Fibroblast of lung (primary cell): ENCODE results near the gene SAP25. TPM values are rescaled to one million over a fixed set of nuclear protein-coding genes. Genes with fewer than 3 reads are reported as not detected.

Experiments
- DNase-seq, 2 donors: peaks; one replicate each; pipeline versions ENCODE4 v3.0.0 to v3.0.0-alpha.2; 2010; ENCODE audit warnings: low read depth in 2 of 2
- H2AFZ ChIP-seq: 2 replicates; pipeline ENCODE4 v1.5.1; 2012; ENCODE audit warnings: low read length, control low read depth, inconsistent platforms
- H3K27ac ChIP-seq: 2 replicates; pipeline ENCODE4 v1.5.1; 2011; ENCODE audit warnings: low read length, control low read depth; ENCODE audit not compliant: insufficient read depth
- H3K27me3 ChIP-seq: 2 replicates; pipeline ENCODE4 v1.5.1; 2011; ENCODE audit warnings: mild to moderate bottlenecking, low read length; ENCODE audit not compliant: control insufficient read depth, insufficient read depth
- H3K36me3 ChIP-seq: 2 replicates; pipeline ENCODE4 v1.5.1; 2011; ENCODE audit warnings: low read length; ENCODE audit not compliant: control insufficient read depth, insufficient read depth
- H3K4me1 ChIP-seq: 2 replicates; pipeline ENCODE4 v1.5.1; 2011; ENCODE audit warnings: low read length; ENCODE audit not compliant: control insufficient read depth, insufficient read depth; ENCODE audit errors: extremely low read depth
- H3K4me2 ChIP-seq: 2 replicates; pipeline ENCODE4 v1.5.1; 2011; ENCODE audit warnings: low read length, control low read depth; ENCODE audit not compliant: insufficient read depth; ENCODE audit errors: extremely low read depth
- H3K4me3 ChIP-seq, 4 experiments: fragments of 200-600 bp in 1 of 4; sonication (generic) in 1 of 4; replicated peaks in 1 of 4; 2 replicates each; pipeline ENCODE4 v1.5.1; 2011 to 2016; ENCODE audit warnings: low read length in 4 of 4, low read depth in 3 of 4, mild to moderate bottlenecking in 3 of 4, control low read depth in 2 of 4, inconsistent platforms in 1 of 4, mixed read lengths in 1 of 4; ENCODE audit not compliant: insufficient read depth in 1 of 4; ENCODE audit errors: control extremely low read depth in 1 of 4
- H3K79me2 ChIP-seq: 2 replicates; pipeline ENCODE4 v1.5.1; 2012; ENCODE audit warnings: mild to moderate bottlenecking, low read length, inconsistent platforms; ENCODE audit not compliant: control insufficient read depth, insufficient read depth
- H3K9ac ChIP-seq: 2 replicates; pipeline ENCODE4 v1.5.1; 2011; ENCODE audit warnings: mild to moderate bottlenecking, low read length, control low read depth; ENCODE audit not compliant: insufficient read depth
- H3K9me3 ChIP-seq: 2 replicates; pipeline ENCODE4 v1.5.1; 2012; ENCODE audit warnings: low read depth, low read length; ENCODE audit not compliant: control insufficient read depth, insufficient read depth
- H4K20me1 ChIP-seq: 2 replicates; pipeline ENCODE4 v1.5.1; 2011; ENCODE audit warnings: low read length; ENCODE audit not compliant: control insufficient read depth, insufficient read depth; ENCODE audit errors: extremely low read depth
- EZH2 ChIP-seq: IDR thresholded peaks from 2 replicates; pipeline ENCODE4 v1.5.1; 2012; ENCODE audit warnings: low read length, control low read depth, mild to moderate bottlenecking; ENCODE audit errors: missing control alignments
- polyA minus RNA-seq: library from RNA; depleted of rRNA, polyadenylated mRNA; stranded (reverse); fragments of >200 nt; gene quantifications from 2 replicates; pipeline ENCODE4 v1.2.3, GENCODE V29; 2011; ENCODE audit warnings: low replicate concordance
- polyA plus RNA-seq, 2 donors: library from polyadenylated mRNA; depleted of rRNA in 1 of 2; stranded (reverse) in 1 of 2; unstranded in 1 of 2; fragments of >200 nt; gene quantifications; 2 replicates each; pipeline ENCODE4 v1.2.1, GENCODE V29; 2011 to 2012; ENCODE audit warnings: missing spikeins in 1 of 2
- total RNA-seq: library from RNA; depleted of rRNA; stranded (reverse); fragments of >200 nt; gene quantifications from 2 replicates; pipeline ENCODE4 v1.2.1, GENCODE V29; 2014
- TF ChIP-seq, protein P1 (sequence below), 2 donors: IDR thresholded peaks in 1 of 2; conservative IDR thresholded peaks in 1 of 2; 1 replicate in 1 of 2; 2 replicates in 1 of 2; pipeline ENCODE4 v1.5.1; 2011 to 2012; ENCODE audit warnings: low read length in 2 of 2, control low read depth in 1 of 2, inconsistent platforms in 1 of 2, low read depth in 1 of 2, mild to moderate bottlenecking in 1 of 2

The SAP25 gene
- total RNA-seq (not detected in 2 replicates), polyA plus RNA-seq (0.22 TPM in 1 of 2 replicates, not detected in the other), polyA minus RNA-seq (not detected in 2 replicates)
- 0.21 TPM in 1 of 2 replicates, not detected in the other for polyA plus RNA-seq (2012)

DNA sequence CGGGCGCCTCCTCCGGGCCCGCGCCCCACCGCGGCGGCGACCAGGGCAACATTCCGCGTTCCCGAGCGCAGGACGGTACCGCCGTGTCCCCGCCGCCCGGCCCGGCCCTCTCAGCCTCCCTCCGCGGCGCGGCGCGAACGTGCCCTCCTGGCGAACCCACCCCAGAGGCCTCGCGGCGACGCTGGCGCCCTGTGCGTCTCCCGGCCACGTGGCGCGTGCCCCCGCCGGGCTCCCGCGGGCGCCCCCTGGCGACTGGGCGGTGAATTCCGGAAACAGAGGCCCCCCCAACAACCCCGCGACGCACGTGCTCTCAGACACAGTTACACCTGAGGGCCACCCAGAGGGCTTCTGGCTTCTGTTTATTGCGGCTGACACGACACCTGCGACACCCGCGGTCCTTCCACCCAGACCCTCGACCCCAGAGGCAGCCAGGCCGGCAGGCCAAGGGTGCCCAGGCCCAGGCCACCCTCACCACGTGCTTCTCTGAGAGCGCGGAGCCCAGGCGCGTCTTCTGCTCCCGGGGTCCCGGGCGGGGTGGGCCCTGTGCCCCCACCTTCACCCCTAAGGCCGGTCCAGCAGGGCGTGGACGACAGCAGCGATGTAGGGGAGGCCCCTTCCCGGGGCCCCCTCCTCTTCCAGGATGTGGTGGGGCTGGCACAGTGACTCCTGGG lies at the start of gene SAP25:
TSS of gene SAP25 (minus strand) at position 210 of the 671 bp plus-strand sequence. CDS start at position 52, 158 bp downstream.
- TF ChIP-seq, protein P1, sequence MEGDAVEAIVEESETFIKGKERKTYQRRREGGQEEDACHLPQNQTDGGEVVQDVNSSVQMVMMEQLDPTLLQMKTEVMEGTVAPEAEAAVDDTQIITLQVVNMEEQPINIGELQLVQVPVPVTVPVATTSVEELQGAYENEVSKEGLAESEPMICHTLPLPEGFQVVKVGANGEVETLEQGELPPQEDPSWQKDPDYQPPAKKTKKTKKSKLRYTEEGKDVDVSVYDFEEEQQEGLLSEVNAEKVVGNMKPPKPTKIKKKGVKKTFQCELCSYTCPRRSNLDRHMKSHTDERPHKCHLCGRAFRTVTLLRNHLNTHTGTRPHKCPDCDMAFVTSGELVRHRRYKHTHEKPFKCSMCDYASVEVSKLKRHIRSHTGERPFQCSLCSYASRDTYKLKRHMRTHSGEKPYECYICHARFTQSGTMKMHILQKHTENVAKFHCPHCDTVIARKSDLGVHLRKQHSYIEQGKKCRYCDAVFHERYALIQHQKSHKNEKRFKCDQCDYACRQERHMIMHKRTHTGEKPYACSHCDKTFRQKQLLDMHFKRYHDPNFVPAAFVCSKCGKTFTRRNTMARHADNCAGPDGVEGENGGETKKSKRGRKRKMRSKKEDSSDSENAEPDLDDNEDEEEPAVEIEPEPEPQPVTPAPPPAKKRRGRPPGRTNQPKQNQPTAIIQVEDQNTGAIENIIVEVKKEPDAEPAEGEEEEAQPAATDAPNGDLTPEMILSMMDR (conservative IDR thresholded peaks at IDR 0.05 in 1 of 2, IDR thresholded peaks at IDR 0.05 in 1 of 2; ENCODE audit: low read depth in 1 of 2, low read length in 2 of 2): no peak
- TF ChIP-seq EZH2: no peak

DNA sequence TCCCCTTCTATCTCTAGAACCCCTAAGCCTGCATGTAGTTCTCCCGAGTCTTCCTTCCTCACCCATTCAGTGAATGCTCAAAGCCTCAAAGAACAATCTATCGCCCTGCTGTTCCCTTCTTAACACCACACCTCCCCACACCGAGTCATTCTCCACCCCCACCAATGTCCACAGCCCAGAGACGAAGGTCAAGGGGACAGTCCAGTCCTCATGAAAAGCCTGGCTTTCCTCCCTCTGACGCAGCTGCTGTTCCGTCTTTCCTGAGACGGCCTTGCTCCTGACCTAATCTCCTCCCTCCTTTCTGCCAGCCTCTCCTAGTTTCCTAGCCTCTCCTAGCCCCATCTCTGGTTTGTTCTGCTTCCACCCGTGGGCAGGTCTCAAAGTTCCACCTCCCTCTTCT lies 47.9 kb upstream of the SAP25 start:
- no peak for DNase-seq
- no peaks in the 10 kb centered on the region for H3K36me3 ChIP-seq
- H2AFZ ChIP-seq: no peak overlapping the region
- no peaks in the 10 kb centered on the region for H3K27me3 ChIP-seq
- no peaks in the 10 kb centered on the region for H3K79me2 ChIP-seq
- H3K4me1 ChIP-seq: no peaks in the 10 kb centered on the region
- no peak overlapping the region for H3K4me2 ChIP-seq
- H3K9me3 ChIP-seq: no peaks in the 10 kb centered on the region
- H3K4me3 ChIP-seq: no peak overlapping the region
- TF ChIP-seq EZH2: no peak
- H3K27ac ChIP-seq: no peak overlapping the region
- no peaks in the 10 kb centered on the region for H4K20me1 ChIP-seq
- H3K9ac ChIP-seq: no peak overlapping the region

More for the DNA sequence above, at the start of gene SAP25:
- no peaks in the 10 kb centered on the region for H4K20me1 ChIP-seq
- H3K4me3 ChIP-seq: no peak within 1 kb of the TSS
- no peak within 1 kb of the TSS for H2AFZ ChIP-seq
- DNase-seq: no peak
- no peaks in the 10 kb centered on the region for H3K9me3 ChIP-seq
- no peaks in the 10 kb centered on the region for H3K27me3 ChIP-seq
- H3K9ac ChIP-seq: no peak within 1 kb of the TSS
- H3K79me2 ChIP-seq: no peaks in the 10 kb centered on the region
- H3K4me2 ChIP-seq: no peak within 1 kb of the TSS
- H3K36me3 ChIP-seq: peaks cover 31% of the 10 kb centered on the region
- H3K4me1 ChIP-seq: no peaks in the 10 kb centered on the region
- no peak within 1 kb of the TSS for H3K27ac ChIP-seq

DNA sequence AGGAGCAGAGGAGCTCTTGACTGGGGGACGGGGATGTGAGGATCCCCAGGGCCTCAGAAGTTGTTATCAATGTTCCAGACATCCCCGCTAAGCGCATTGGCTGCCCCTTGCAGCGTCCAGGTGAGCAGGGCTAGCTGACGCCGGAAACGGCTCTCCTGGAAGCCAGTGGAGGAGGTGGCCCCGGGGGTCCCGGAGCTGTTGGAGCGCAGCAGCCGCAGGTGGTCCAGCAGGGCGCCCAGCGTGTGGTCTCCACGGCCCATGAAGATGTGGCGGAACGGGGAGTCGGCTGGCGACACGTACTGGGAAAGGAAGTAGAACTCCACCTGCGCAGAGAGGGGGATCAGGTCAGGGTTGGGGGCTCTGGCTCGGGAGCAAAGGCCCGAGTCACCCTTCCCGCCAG lies 47.1 kb upstream of the SAP25 start:
- no peak overlapping the region for H2AFZ ChIP-seq
- no peaks in the 10 kb centered on the region for H3K4me1 ChIP-seq
- no peak for DNase-seq
- H3K27me3 ChIP-seq: no peaks in the 10 kb centered on the region
- no peak overlapping the region for H3K27ac ChIP-seq
- no peak for TF ChIP-seq EZH2
- TF ChIP-seq, protein P1 (conservative IDR thresholded peaks at IDR 0.05 in 1 of 2, IDR thresholded peaks at IDR 0.05 in 1 of 2; ENCODE audit: low read depth in 1 of 2, low read length in 2 of 2): no peak
- no peak overlapping the region for H3K4me2 ChIP-seq
- H3K9ac ChIP-seq: no peak overlapping the region
- no peaks in the 10 kb centered on the region for H3K36me3 ChIP-seq
- H3K4me3 ChIP-seq: no peak overlapping the region
- no peaks in the 10 kb centered on the region for H4K20me1 ChIP-seq
- no peaks in the 10 kb centered on the region for H3K9me3 ChIP-seq
- no peaks in the 10 kb centered on the region for H3K79me2 ChIP-seq
